ENCODE results near the gene RASSF8.

DNA sequence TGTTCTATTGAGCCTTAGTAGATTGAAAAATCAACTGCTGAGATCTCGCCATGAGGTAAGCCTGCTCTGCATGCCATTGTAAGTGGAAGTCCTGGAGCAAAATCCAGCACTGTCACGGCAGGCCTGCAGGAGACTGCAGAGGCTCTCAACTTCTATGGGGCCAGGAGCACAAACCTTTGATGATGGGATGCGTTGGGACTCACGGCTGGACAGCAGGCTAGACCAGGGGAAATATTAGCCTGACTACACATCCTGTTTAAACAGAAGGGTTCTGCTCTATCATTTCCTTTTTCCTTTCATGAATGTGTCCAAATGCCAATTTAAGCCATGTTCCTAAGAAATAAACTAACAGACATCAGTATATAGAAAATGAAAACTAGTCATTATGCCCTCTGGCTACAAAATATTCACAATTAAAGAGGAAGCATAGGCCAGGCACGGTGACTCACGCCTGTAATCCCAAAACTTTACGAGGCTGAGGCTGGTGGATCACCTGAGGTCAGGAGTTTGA, 33.9 kb upstream of the RASSF8 start:
- no peak for TF ChIP-seq POLR2AphosphoS5 (IDR thresholded peaks at IDR 0.05)
- TF ChIP-seq, protein P1, sequence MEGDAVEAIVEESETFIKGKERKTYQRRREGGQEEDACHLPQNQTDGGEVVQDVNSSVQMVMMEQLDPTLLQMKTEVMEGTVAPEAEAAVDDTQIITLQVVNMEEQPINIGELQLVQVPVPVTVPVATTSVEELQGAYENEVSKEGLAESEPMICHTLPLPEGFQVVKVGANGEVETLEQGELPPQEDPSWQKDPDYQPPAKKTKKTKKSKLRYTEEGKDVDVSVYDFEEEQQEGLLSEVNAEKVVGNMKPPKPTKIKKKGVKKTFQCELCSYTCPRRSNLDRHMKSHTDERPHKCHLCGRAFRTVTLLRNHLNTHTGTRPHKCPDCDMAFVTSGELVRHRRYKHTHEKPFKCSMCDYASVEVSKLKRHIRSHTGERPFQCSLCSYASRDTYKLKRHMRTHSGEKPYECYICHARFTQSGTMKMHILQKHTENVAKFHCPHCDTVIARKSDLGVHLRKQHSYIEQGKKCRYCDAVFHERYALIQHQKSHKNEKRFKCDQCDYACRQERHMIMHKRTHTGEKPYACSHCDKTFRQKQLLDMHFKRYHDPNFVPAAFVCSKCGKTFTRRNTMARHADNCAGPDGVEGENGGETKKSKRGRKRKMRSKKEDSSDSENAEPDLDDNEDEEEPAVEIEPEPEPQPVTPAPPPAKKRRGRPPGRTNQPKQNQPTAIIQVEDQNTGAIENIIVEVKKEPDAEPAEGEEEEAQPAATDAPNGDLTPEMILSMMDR (IDR thresholded peaks at IDR 0.05) = no peak
